H9 (cell line): ENCODE data around the gene TJP2. TPM values are rescaled to one million over a fixed set of nuclear protein-coding genes. Genes with fewer than 3 reads are reported as not detected.

Experiments used
- DNase-seq: peaks from one replicate; pipeline ENCODE4 v3.0.0-alpha.2; 2017
- H2AFZ ChIP-seq: one replicate; pipeline ENCODE4 v1.6.1; 2013; ENCODE audit warnings: mild to moderate bottlenecking, low read length, control low read depth, moderate library complexity
- H2AK5ac ChIP-seq: 2 replicates; pipeline ENCODE4 v1.6.1; 2013; ENCODE audit warnings: low read length, control low read depth, mixed read lengths; ENCODE audit not compliant: insufficient read length
- H2BK120ac ChIP-seq: one replicate; pipeline ENCODE4 v1.6.1; 2013; ENCODE audit warnings: low read depth, mild to moderate bottlenecking, low read length, control low read depth, inconsistent platforms; ENCODE audit not compliant: poor library complexity, severe bottlenecking
- H2BK12ac ChIP-seq: 2 replicates; pipeline ENCODE4 v1.6.1; 2013; ENCODE audit warnings: low read length, control low read depth, mixed read lengths, low read depth; ENCODE audit not compliant: insufficient read length
- H2BK15ac ChIP-seq: 2 replicates; pipeline ENCODE4 v1.6.1; 2013; ENCODE audit warnings: low read depth, low read length, control low read depth
- H2BK20ac ChIP-seq: one replicate; pipeline ENCODE4 v1.6.1; 2013; ENCODE audit warnings: low read depth, mild to moderate bottlenecking, low read length, control low read depth, inconsistent platforms; ENCODE audit not compliant: poor library complexity, severe bottlenecking
- H2BK5ac ChIP-seq: 2 replicates; pipeline ENCODE4 v1.6.1; 2013; ENCODE audit warnings: low read length, control low read depth, mixed read lengths; ENCODE audit not compliant: insufficient read length
- H3K14ac ChIP-seq: 2 replicates; pipeline ENCODE4 v1.6.1; 2013; ENCODE audit warnings: low read length, control low read depth; ENCODE audit not compliant: insufficient read depth
- H3K18ac ChIP-seq: 2 replicates; pipeline ENCODE4 v1.6.1; 2013; ENCODE audit warnings: low read depth, mild to moderate bottlenecking, mixed read lengths, low read length, control low read depth; ENCODE audit not compliant: insufficient read length
- H3K23ac ChIP-seq: 2 replicates; pipeline ENCODE4 v1.6.1; 2013; ENCODE audit warnings: low read length, control low read depth, mixed read lengths, low read depth; ENCODE audit not compliant: insufficient read length
- H3K23me2 ChIP-seq: 2 replicates; pipeline ENCODE4 v1.6.1; 2013; ENCODE audit warnings: low read depth, mild to moderate bottlenecking, mixed read lengths, low read length, control low read depth; ENCODE audit not compliant: insufficient read length, poor library complexity, severe bottlenecking
- H3K27ac ChIP-seq: 2 replicates; pipeline ENCODE4 v1.5.1; 2013; ENCODE audit warnings: low read length, control low read depth, mixed read lengths, low read depth; ENCODE audit not compliant: insufficient read length
- H3K27me3 ChIP-seq: 2 replicates; pipeline ENCODE4 v1.6.1; 2013; ENCODE audit warnings: low read length, control low read depth, inconsistent platforms; ENCODE audit not compliant: insufficient read depth
- H3K4ac ChIP-seq: 2 replicates; pipeline ENCODE4 v1.6.1; 2013; ENCODE audit warnings: low read depth, mild to moderate bottlenecking, control low read depth, inconsistent platforms, low read length, moderate library complexity
- H3K4me1 ChIP-seq: 2 replicates; pipeline ENCODE4 v1.6.1; 2013; ENCODE audit warnings: low read length, control low read depth, inconsistent platforms; ENCODE audit not compliant: insufficient read depth
- H3K4me2 ChIP-seq: 2 replicates; pipeline ENCODE4 v1.6.1; 2013; ENCODE audit warnings: low read length, control low read depth, mixed read lengths; ENCODE audit not compliant: insufficient read length, insufficient read depth
- H3K56ac ChIP-seq: 2 replicates; pipeline ENCODE4 v1.6.1; 2013; ENCODE audit warnings: low read depth, mild to moderate bottlenecking, mixed read lengths, low read length, control low read depth; ENCODE audit not compliant: insufficient read length
- H3K79me1 ChIP-seq: 2 replicates; pipeline ENCODE4 v1.6.1; 2013; ENCODE audit warnings: low read depth, mild to moderate bottlenecking, moderate library complexity, low read length, control low read depth, inconsistent platforms; ENCODE audit not compliant: insufficient read depth, poor library complexity, severe bottlenecking
- H3K79me2 ChIP-seq: 2 replicates; pipeline ENCODE4 v1.6.1; 2013; ENCODE audit warnings: low read length, control low read depth, inconsistent platforms; ENCODE audit not compliant: insufficient read depth
- H3K9ac ChIP-seq: 2 replicates; pipeline ENCODE4 v1.6.1; 2013; ENCODE audit warnings: low read length, control low read depth, mixed read lengths; ENCODE audit not compliant: insufficient read length; ENCODE audit errors: extremely low read depth
- H3K9me3 ChIP-seq: one replicate; pipeline ENCODE4 v1.6.1; 2013; ENCODE audit warnings: low read depth, low read length, inconsistent platforms; ENCODE audit not compliant: control insufficient read depth
- H3T11ph ChIP-seq: one replicate; pipeline ENCODE4 v1.6.1; 2013; ENCODE audit warnings: mild to moderate bottlenecking, low read length, control low read depth, inconsistent platforms
- H4K20me1 ChIP-seq: one replicate; pipeline ENCODE4 v1.6.1; 2013; ENCODE audit not compliant: control insufficient read depth, insufficient read length, insufficient read depth
- H4K5ac ChIP-seq: 2 replicates; pipeline ENCODE4 v1.6.1; 2013; ENCODE audit warnings: low read depth, mild to moderate bottlenecking, mixed read lengths, low read length, control low read depth; ENCODE audit not compliant: insufficient read length
- H4K8ac ChIP-seq: replicated peaks from 2 replicates; pipeline ENCODE4 v1.6.1; 2013; ENCODE audit warnings: low read length, control low read depth, mixed read lengths, low read depth; ENCODE audit not compliant: insufficient read length
- H4K91ac ChIP-seq: 2 replicates; pipeline ENCODE4 v1.6.1; 2013; ENCODE audit warnings: low read depth, mild to moderate bottlenecking, moderate library complexity, mixed read lengths, low read length, control low read depth; ENCODE audit not compliant: insufficient read length
- H3K27ac Mint-ChIP-seq, 3 experiments: 2 replicates in 2 of 3; 3 replicates in 1 of 3; pipeline ENCODE4 v1.8.0; 2020 to 2021; ENCODE audit warnings: mixed read lengths in 3 of 3, mild to moderate bottlenecking in 1 of 3, moderate library complexity in 1 of 3
- H3K27me3 Mint-ChIP-seq: 2 replicates; pipeline ENCODE4 v1.8.0; 2021; ENCODE audit warnings: low read depth, mild to moderate bottlenecking, moderate library complexity, mixed read lengths
- H3K36me3 Mint-ChIP-seq, 3 experiments: 2 replicates in 2 of 3; 3 replicates in 1 of 3; pipeline ENCODE4 v1.8.0; 2020 to 2021; ENCODE audit warnings: low read depth in 3 of 3, mixed read lengths in 3 of 3; ENCODE audit not compliant: insufficient read depth in 1 of 3
- H3K4me1 Mint-ChIP-seq, 2 experiments: 2 replicates each; pipeline ENCODE4 v1.8.0; 2020; ENCODE audit warnings: mixed read lengths in 2 of 2
- H3K4me3 Mint-ChIP-seq, 2 experiments: 2 replicates in 1 of 2; 3 replicates in 1 of 2; pipeline ENCODE4 v1.8.0; 2020 to 2021; ENCODE audit warnings: mild to moderate bottlenecking in 2 of 2, mixed read lengths in 2 of 2, moderate library complexity in 1 of 2
- H3K9me3 Mint-ChIP-seq, 2 experiments: 2 replicates in 1 of 2; 3 replicates in 1 of 2; pipeline ENCODE4 v1.8.0; 2020; ENCODE audit warnings: mild to moderate bottlenecking in 2 of 2, mixed read lengths in 2 of 2, moderate library complexity in 1 of 2
- WGBS: extraction: QIAGEN DNeasy Blood & Tissue Kit; methylation state at CpG from one replicate; pipeline ENCODE4 v1.1.7; 2013; ENCODE audit warnings: missing lambda C conversion rate, low lambda C conversion rate, mixed read lengths; ENCODE audit not compliant: insufficient read length; ENCODE audit errors: extremely low coverage; 5-methylcytosine and 5-hydroxymethylcytosine counted together
- total RNA-seq: library from RNA; stranded (reverse); gene quantifications from 2 replicates; pipeline ENCODE4 v1.2.1, GENCODE V29; 2021
- TF ChIP-seq, protein P1 (sequence below): fragments of 200-600 bp; sonication (generic); conservative IDR thresholded peaks from 3 replicates; pipeline ENCODE4 v1.8.0; 2021; ENCODE audit warnings: antibody characterized with exemption, mild to moderate bottlenecking

TJP2 gene
- total RNA-seq, 1 experiment from 2014 or later, result 130 TPM

DNA sequence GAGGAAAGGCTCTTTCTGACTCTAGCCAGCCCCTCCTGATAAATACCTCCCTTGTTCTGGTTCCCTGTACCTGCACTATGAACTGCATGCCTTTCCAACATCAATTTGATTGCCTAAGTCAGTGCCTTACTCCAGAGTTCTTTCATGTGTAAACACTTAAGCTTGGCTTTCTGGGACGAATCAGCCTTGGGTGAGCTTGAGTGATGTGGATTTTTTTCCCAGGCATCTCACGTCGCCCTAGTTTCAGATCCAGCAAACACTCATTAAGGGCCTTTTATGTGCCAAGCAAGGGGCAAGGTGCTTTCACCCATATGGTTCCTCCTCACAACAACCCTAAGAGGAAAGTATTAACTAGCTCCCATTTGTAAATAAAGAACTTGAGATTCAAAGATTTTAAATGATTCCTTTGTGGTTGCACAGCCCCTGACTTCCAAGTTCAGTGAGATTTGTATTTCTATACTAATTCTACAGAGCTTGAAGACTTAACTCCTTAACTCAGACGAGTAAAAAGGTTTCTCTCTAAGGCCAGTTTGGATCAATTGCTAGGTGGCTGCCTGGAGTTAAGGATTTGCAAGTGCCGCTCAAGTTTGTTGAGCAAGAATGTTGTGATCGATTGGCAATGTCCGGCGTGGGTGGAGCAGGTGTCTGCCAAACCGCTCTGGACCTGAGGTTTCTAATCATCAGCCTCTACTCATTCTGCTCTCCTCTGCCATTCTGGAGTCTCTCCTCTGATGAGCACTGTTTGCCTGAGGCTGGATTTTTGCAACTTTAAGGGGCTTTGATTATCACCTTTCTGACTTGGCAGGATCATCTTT lies 20.2 kb upstream of the TJP2 start:
- no peaks in the 10 kb centered on the region for H3K9me3 ChIP-seq
- peak; percentile 26 for DNase-seq
- H2AFZ ChIP-seq, result no peak overlapping the region
- Mint-ChIP-seq H3K4me1 (peaks cover 18 to 26% of the 10 kb centered on the region in 2 experiments), H3K36me3 (peaks cover 16 to 41% (median 29%) of the 10 kb centered on the region in 3 experiments), H3K27me3 (no peaks in the 10 kb centered on the region), H3K4me3 (no peak overlapping the region), H3K9me3 (no peaks in the 10 kb centered on the region), H3K27ac (peak overlapping the region; percentile 14 to 56 (median 52); a peak in 4 of 7 replicates)
- H3K27me3 ChIP-seq, result no peaks in the 10 kb centered on the region
- H2BK120ac ChIP-seq, result no peak overlapping the region
- no peak overlapping the region for H2BK20ac ChIP-seq
- H3K18ac ChIP-seq, result no peak overlapping the region
- TF ChIP-seq, protein P1, sequence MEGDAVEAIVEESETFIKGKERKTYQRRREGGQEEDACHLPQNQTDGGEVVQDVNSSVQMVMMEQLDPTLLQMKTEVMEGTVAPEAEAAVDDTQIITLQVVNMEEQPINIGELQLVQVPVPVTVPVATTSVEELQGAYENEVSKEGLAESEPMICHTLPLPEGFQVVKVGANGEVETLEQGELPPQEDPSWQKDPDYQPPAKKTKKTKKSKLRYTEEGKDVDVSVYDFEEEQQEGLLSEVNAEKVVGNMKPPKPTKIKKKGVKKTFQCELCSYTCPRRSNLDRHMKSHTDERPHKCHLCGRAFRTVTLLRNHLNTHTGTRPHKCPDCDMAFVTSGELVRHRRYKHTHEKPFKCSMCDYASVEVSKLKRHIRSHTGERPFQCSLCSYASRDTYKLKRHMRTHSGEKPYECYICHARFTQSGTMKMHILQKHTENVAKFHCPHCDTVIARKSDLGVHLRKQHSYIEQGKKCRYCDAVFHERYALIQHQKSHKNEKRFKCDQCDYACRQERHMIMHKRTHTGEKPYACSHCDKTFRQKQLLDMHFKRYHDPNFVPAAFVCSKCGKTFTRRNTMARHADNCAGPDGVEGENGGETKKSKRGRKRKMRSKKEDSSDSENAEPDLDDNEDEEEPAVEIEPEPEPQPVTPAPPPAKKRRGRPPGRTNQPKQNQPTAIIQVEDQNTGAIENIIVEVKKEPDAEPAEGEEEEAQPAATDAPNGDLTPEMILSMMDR, result no peak
- H3K23ac ChIP-seq, result no peak overlapping the region
- no peak overlapping the region for H3K56ac ChIP-seq
- H3K79me2 ChIP-seq, result peaks cover 2% of the 10 kb centered on the region; the same call in 1 of the 2 replicates
- H2BK12ac ChIP-seq, result no peak overlapping the region
- no peak overlapping the region for H3K9ac ChIP-seq
- H3K14ac ChIP-seq, result no peak overlapping the region
- no peak overlapping the region for H4K91ac ChIP-seq
- H2AK5ac ChIP-seq, result no peak overlapping the region
- no peak overlapping the region for H2BK5ac ChIP-seq
- no peak overlapping the region for H2BK15ac ChIP-seq
- no peak overlapping the region for H4K5ac ChIP-seq
- H3K23me2 ChIP-seq, result no peaks in the 10 kb centered on the region
- no peak overlapping the region for H4K8ac ChIP-seq
- H3K27ac ChIP-seq, result no peak overlapping the region
- no CpG with 5 or more reads among the region's 9 CpGs for WGBS
- no peak overlapping the region for H3K4me2 ChIP-seq
- peaks cover 12% of the 10 kb centered on the region for H3K79me1 ChIP-seq
- no peaks in the 10 kb centered on the region; the same call in 1 of the 2 replicates for H3K4me1 ChIP-seq
- no peak overlapping the region for H3T11ph ChIP-seq
- H3K4ac ChIP-seq, result no peak overlapping the region
- no peaks in the 10 kb centered on the region for H4K20me1 ChIP-seq
